IPS DF 19.7 (cell line): ENCODE data around the gene BCAS3.

ENCODE experiments used
- DNase-seq: peaks from one replicate; pipeline ENCODE4 v3.0.0-alpha.2; 2013; ENCODE audit warnings: low read depth, low spot score

Gene BCAS3

DNA sequence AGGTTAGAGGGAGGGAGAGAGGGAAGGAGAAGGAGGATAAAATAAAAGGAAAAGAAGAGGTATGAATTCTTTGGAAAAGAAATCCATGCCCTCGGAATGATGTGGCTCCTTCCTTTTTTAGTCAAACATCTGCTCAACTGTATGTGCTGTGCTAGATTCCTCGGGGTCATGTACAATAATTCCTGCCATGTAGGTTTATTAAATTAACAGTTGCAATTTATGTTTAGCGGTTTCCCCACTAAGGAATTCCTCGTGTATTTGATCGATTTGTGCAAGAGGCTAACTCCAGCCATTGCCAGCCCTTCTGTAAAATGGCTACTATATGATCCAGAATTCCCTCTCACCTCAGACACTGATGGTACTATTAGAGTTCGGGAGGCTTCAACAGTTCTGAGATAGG is 639.0 kb downstream of the BCAS3 start:
- DNase-seq = no peak

- DNase-seq = no peak
These were observed 640.1 kb downstream of the BCAS3 start for GRCh38 chr17:61317779-61318178.

- DNase-seq = no peak
These were observed 641.0 kb downstream of the BCAS3 start for GRCh38 chr17:61318684-61319098.

- no peak for DNase-seq
These were observed 643.7 kb downstream of the BCAS3 start for GRCh38 chr17:61321344-61321743.

DNA sequence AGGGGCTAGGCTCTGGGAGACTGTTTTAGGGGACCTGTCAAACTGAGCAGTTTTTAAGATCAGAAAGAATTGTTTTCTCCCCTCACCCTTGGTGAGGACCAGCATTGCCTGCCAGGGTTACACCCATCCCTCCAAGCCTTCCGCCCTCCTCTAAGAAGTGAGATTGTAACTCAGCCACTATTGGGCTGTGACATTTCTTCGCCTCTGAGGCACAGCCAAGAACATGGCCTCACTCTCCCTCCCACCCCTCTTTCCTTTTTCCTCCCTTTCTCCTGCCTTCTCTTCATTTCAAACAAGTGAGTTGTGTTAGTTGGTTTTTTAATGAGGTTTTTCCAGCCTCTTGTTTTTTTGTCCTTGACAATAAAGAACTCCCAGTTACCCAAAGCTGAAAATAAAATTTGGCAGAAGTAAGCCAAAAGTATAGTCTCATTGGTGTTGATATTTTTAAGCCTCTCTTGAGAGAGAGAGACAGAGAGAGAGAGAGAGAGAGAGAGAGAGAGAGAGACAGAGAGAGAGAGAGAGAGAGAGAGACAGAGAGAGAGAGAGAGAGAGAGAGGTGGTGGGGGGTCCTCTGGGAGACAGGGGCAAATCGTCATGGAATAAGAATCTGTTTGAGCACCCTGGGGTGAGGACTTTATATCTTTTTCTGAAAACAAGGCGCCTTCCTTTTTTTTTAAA is 644.8 kb downstream of the BCAS3 start:
- no peak for DNase-seq

- no peak for DNase-seq
These were observed 645.6 kb downstream of the BCAS3 start for GRCh38 chr17:61323003-61323908.

GRCh38 chr17:61323909-61324868 is 646.5 kb downstream of the BCAS3 start:
- no peak for DNase-seq

GRCh38 chr17:61324950-61325349 is 647.3 kb downstream of the BCAS3 start:
- no peak for DNase-seq

DNA sequence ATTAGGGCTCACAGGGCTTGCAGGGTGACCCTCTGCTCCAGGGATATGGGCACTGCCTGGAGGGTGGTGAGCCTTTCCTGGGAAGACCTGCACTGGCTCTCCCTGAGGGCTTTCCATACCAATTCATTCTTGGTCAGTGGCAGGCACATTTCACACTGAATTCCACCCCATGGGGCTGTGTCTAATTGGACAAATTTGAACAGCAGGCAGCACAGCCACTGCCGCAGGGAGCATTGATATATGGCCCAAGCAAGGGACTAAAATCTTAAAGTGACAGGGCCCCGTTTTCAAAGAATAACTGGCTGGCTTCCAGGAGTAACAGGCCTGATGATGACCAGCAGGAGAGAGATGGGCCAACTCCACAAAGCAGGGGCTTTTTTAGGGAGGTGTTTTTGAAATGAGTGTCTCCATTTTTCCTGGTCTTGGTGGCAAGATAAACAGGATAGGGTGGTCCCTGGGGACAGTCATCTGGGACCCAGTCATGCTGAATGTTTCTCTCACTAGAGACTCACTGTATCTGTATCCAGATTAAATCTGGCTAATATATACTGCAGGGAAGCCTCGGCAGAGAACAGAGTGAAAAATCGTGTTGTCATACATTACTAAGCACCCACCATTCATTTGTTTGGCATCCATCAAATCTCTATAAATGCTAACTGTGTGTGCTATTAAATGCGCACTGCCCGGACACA is 647.9 kb downstream of the BCAS3 start:
- no peak for DNase-seq

DNA sequence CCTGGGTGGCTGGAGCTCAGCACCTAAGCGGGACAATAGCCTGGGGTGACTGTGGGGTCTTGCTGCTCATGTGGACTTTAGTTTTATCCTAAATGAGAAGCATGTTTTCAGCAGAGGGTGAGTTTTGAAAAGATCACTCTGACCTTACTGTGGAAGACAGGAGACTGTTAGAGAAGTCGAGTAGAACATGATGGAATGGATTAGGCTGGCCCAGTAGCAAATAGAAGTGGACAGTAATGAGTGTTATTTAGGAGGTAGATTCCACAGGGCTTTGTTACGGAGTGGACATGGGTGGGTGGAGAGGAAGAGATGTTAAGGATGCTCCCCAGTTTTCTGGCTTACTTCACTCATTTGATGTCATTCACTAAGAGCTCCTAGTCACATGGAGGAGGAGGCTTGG is 648.7 kb downstream of the BCAS3 start:
- DNase-seq = no peak

- no peak for DNase-seq
These were observed 650.7 kb downstream of the BCAS3 start for GRCh38 chr17:61328351-61328750.

DNA sequence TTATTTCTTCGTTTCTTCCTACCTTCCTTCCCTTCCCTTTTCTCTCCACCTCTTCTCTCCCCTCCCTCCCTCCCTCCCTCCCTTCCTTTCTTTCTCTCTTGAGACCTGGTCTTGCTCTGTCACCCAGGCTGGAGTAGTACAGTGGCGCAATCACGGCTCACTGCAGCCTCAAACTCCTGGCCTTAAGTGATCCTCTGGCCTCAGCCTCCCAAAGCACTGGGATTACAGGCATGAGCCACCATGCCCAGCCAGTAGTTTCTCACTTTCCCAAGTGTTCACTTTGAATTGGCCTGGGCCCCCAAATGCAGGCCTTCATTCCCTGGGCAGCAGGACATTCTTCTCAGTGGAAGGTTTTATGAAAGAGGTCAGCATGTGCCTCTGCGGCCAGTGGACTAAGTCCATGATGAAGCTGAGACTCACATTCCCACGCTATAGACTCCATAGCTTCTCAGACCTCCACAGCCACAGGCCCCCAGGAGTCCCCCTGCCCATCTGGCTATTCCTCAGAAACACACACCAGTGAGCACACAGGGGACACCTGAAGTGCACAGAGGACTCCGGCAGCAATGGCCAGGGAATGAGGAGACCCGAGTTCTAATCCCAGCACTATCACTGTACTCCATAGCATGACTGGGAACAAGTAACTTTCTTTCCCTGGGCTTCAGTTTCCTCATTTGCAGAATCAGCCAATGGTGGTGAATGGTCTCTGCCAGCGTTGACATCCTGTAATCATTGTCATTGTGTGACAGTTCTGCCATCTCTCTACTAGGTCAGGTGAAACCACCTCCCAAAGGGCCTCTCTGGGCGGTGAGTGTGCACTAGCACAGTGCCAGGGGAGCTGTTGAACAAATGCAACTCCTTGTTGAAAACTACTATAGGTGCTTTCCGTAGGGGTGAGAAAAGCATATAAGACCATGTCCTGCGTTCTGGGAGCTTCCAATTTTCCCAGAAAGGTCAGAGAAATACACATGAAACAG is 652.8 kb downstream of the BCAS3 start:
- DNase-seq = no peak

DNA sequence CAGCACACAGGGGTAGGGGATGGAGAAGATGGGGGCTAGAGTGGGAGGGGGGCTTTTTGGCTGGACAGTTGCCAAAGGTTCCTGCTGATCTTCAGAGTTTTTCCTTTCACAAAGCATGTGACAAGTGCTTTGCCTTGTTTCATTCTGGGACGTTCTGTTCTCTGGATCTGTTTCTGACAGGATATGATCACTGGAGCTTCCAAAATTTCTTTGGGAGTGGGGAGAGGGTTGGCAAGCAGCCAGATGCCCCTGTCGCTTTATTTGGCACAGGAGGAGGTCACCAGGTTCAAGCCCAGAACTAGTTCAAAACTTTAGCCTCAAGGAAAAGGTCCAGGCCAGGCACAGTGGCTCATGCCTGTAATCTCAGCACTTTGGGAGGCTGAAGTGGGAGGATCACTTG is 653.5 kb downstream of the BCAS3 start:
- DNase-seq = no peak

DNA sequence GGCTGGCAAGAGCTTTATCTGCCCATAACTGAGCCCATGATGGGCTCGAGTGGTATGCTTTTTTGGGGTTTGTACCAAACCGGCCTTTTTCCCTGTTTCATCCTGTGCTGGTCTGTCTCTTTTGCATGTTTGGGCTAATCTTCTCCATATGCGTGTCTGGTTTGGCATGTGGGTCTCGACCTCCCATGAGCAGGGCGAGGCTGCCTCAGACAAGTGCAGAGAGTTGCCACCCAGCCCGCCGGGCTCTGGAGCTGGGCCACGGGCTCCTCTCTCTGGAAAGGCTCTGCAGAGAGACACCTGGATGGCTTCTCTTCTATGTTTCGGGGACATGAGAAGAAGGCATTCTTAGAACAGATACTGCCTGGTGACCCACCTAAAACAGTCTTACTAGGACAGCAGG is 654.2 kb downstream of the BCAS3 start:
- DNase-seq = no peak

- DNase-seq = no peak
These were observed 655.5 kb downstream of the BCAS3 start for GRCh38 chr17:61333136-61333535.

GRCh38 chr17:61334673-61335072 is 657.0 kb downstream of the BCAS3 start:
- no peak for DNase-seq

DNA sequence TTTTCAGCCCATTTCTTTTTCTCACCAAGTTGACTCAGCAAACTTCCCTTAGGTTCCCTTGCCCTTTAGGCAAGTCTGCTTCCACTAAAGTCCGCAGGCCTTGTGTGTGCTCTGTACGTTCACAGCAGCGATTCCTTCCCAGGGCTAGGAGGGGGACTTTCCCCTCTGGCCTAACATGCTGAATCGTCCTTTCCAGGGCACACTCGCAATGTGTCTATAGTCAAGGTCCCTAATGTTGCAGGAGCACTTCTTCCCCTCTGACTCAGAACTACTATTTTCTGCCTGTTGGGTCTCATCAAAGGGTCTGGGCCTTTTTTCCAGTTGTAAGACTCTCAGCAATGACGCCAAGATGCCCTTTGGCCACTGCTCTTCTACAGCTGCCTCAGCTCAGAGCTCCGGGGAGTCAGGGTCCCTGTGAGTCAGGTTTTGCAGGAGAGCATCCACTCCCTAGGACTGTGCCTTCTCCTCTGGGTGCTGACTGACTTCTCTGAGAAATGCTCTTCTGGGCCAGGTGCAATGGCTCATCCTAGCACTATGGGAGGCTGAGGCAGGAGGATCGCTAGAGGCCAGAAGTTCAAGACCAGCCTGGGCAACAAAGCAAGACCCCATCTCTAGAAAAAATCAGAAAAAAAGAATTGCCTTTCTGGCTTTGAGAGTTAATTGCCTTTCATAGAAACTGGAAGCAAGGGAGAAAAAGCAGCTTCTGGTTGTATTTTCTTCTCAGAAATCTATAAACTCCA is 657.6 kb downstream of the BCAS3 start:
- no peak for DNase-seq

DNA sequence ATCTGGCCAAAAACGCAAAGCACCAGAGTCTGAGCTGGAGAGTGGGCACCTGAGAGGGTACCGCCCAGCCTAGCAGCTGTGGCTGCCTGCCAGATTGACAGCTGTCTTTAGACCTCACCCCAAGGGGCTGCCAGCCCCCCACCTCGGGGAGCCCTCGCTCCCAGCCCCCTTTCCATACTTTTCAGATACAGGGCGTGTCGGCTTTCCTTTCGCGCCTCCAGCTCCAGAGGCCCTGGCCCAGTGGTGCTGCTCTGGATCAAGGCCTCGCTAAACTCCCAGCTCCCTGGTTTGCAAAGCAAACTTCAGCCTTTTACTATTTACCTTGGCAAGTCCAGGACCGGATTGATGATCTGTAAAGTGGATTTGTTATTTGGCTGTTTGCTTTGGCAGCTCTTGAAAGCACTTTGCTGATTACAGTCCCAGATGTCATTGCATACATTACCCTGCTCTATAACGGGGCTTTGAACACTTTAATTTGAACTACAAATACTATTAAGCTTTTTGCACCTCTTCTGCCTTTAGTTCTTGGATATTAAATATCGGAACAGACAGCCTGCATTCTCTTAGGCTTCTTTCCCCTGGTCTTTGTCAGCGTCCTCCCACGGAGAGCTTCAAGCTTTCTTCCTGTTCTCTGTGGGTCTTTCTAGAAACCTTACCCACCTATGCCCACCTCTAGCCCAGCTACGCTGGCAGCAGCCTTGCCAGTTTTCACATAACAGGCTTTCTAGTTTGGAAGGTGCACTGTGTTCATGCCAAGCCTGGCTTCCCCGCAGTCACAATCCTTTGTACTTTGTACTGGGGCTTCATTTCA is 658.4 kb downstream of the BCAS3 start:
- no peak for DNase-seq

GRCh38 chr17:61337290-61337689 is 659.6 kb downstream of the BCAS3 start:
- no peak for DNase-seq
